SU-DHL-6 (cell line): ENCODE data around the gene RBMS3.

Source experiments
- EZH2phosphoT487 ChIP-seq: fragments of 200-600 bp; sonication (generic), shearing (Covaris generic); conservative IDR thresholded peaks from 2 replicates; pipeline ENCODE4 v1.6.1; 2018; ENCODE audit warnings: mild to moderate bottlenecking, antibody characterized with exemption, low read length, moderate library complexity, mixed read lengths
- TF ChIP-seq, protein P1 (sequence below): fragments of 200-600 bp; sonication (generic); IDR thresholded peaks from one replicate; pipeline ENCODE4 v1.5.1; 2017; ENCODE audit warnings: antibody characterized with exemption, mild to moderate bottlenecking, low read length, moderate library complexity; ENCODE audit not compliant: insufficient read depth, poor library complexity, severe bottlenecking

DNA sequence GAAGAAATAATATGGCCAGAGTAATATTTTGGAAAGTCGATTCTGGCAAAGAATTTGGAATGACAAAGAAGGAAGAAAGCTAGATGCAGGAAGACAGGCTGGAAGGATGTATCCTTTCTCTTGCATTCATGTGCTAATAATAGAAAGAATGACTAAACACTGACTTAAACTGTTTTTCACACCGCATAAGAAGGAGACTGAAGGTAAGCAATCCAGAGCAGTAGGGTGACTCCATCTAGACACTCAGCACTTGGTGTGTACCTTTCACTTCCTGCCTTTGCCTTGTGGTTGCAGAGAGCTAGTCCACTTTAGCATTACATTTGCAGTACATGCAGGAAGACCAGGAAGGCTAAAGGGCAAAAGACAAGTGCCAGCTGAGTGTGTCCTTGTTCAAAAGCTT lies 234.6 kb downstream of the RBMS3 start:
- TF ChIP-seq, protein P1, sequence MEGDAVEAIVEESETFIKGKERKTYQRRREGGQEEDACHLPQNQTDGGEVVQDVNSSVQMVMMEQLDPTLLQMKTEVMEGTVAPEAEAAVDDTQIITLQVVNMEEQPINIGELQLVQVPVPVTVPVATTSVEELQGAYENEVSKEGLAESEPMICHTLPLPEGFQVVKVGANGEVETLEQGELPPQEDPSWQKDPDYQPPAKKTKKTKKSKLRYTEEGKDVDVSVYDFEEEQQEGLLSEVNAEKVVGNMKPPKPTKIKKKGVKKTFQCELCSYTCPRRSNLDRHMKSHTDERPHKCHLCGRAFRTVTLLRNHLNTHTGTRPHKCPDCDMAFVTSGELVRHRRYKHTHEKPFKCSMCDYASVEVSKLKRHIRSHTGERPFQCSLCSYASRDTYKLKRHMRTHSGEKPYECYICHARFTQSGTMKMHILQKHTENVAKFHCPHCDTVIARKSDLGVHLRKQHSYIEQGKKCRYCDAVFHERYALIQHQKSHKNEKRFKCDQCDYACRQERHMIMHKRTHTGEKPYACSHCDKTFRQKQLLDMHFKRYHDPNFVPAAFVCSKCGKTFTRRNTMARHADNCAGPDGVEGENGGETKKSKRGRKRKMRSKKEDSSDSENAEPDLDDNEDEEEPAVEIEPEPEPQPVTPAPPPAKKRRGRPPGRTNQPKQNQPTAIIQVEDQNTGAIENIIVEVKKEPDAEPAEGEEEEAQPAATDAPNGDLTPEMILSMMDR = no peak
- TF ChIP-seq EZH2phosphoT487 = no peak
